ENCODE measurements around the gene CA6.
"Not testable (repeated sequence)": the region's sequence is repeated elsewhere in the genome, so short reads cannot be mapped to it uniquely, and the experiment has no call there.

CA6 gene

DNA sequence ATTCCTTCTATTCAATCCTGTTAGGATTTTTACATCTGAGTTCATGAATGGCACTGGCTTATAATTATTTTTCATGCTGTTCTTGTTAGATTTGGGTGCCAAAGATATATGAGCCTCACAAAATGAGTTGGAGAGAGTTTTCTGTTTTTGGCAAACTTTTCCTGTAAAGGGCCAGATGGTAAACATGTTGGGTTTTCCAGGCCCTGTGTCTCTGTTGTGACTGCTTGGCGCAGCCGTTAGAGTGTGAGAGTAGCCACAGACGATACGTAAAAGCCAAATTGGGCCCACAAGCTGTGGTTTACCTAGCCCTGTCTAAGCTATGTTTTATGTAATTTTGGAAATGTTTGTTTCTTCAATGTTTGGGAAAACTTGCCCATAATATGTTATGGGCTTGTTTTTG is 15.6 kb upstream of the CA6 start:
- DNase-seq, result no peak

DNA sequence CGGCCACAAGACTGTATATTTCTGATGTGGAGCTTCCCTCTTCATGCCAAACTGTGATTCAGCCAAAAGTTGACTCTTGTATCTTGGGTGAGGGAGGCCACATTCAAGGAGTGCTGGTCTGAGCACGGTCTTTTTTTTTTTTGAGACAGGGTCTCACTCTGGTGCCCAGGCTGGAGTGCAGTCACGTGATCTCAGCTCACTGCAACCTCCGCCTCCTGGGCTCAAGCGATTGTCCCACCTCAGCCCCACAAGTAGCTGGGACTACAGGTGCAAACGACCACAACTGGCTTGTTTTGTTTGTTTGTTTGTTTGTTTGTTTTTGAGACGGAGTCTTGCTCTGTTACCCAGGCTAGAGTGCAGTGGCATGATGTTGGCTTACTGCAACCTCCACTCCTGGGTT is 8.6 kb upstream of the CA6 start:
- DNase-seq, result not testable (repeated sequence)

DNA sequence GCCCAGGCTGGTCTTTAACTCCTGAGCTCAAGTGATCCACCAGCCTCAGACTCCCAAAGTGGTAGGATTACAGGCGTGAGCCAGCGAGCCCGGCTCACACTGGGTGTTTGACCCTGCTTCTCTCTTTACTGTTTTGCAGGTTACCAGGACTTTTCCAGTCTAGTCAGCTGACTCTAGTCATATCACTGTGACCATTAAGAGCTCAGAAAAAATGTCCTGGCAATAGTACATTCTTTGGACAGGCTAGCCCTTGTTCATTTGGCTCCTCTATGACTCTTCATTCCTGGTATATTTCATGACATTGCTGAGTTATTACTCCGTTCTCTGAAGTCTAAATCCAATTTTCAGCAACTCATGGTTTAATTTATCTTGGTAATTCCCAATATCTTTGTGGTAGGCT is 8.0 kb upstream of the CA6 start:
- DNase-seq, result no peak

DNA sequence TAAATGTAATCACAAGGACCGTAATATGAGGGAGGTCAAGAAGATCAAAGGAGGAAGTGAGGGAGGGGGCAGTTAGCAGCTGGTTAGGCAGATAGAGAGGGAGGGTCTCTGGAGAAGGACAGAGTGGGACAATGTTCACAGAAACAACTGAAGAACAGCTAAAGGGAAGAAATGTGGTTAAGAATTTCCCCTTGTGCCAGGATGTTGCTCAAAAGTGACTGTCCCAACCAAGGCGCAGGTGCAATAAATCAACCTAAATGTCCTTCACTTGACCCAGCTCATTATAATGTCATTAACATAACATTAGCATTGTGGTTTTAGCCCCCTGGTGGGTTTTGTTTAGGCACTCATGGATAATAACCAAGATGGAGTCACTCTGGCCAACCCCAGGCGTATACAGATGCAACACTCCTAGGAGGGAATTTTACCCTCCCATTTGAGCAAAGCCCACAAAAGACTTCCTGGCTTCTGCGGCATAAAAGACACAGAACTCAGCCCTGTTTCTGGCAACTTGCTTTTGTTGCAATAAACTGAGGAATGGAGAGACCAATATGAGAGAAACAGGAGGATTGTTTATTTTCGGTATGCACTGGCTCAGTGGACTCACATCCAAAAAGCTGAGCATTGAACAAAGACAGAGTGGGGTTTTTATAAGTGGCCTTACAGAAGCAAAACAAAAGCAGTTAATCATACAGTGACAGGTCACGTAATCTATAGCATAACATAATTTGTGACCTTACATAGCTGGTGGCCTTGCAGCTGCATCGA is 7.3 kb upstream of the CA6 start:
- DNase-seq, result no peak

DNA sequence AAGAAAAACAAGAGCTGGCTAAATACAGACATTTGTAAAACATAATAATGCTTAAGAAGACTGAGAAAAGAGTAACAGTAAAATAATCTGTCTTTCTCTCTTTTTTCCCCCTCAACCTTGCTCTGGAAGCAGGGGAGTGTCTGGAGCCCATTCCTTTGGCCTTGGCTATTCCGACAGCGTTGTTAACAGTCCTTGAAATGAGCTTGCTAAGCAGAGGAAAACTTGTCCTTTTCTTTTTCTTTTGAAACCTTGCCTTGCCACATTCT is 6.7 kb upstream of the CA6 start:
- no peak for DNase-seq

DNA sequence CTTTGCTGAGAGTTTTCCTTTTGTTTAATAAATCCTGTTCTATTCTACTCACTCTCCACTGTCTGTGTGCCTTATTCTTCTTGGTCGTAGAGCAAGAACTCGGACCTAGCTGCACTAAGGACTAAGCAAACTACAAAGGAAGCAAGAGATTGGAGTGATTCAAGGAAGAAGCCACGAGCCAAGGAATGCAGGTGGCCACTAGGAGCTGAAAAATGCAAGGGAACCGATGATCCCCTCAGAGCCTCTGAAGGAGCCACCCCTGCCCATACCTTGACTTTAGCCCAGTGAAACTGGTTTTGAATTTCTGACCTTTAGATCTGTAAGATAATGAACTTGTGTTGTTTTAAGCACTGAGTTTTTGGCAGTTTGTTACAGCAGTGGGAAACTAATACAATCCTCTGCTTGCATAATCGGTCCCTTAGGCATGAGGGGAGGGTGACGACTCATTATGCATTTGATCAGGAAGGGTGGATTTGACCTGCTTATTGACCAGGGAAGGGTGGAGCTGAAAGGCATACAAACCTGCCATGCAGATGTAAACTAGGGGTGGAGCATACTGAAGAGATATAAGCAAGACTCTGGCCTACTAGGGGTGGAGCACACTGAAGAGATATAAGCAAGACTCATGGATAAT is 6.2 kb upstream of the CA6 start:
- no peak for DNase-seq

DNA sequence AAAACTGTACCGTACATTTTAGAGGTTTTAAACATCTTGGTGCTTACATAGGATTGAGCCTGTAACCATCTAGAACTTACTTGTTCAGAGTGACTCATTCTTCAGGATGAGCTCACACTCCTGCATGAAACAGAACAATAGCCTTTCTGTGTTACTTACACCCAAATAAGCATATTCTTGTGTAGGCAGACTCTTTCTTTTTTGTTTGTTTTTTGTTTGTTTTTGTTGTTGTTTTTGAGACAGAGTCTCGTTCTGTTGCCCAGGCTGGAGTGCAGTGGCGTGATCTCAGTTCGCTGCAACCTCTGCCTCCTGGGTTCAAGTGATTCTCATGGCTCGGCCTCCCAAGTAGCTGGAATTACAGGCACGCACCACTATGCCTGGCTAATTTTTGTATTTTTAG is 3.8 kb upstream of the CA6 start:
- DNase-seq, result no peak

DNA sequence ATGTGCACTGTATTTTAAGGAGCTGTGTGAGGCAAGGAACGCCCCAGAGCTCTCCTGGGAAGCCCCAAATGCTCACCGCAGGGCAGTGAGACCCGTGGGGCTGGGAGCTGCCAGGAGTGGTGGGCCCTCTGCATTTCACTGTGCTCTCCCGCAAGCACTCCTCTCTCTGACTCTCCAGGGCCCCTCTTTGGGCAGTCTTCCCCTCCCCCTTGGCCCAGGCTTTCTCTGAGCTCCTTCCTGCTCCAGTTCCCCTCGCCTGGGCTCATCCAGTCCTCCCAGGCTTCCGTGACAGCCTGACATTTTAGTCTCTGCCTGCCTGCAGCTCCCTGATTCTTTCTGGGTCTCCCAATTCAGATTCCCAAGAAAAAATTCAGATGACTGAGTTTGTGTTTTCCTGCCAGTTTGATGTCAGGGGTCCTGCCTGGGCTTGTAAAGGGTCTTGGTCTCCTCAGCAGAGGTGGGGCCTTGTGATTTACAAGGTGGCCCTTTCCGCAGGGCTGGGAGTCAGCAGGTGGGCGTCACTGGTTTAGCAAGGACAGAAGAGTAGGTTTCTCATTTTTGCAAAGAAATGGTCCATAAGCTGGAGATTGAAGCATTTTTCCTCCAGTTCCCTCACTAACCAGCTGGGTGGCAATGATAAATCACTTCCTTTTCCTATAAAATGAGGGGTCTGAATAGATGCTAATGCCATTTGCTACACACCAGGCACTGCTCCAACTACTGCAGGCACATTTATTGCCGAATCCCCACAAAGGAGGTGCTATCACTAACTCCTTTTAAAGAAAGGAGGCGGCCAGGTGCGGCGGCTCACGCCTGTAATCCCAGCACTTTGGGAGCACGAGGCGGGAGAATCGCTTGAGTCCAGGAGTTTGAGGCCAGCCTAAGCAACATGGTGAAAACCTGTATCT is 1.9 kb upstream of the CA6 start:
- no peak for DNase-seq

DNA sequence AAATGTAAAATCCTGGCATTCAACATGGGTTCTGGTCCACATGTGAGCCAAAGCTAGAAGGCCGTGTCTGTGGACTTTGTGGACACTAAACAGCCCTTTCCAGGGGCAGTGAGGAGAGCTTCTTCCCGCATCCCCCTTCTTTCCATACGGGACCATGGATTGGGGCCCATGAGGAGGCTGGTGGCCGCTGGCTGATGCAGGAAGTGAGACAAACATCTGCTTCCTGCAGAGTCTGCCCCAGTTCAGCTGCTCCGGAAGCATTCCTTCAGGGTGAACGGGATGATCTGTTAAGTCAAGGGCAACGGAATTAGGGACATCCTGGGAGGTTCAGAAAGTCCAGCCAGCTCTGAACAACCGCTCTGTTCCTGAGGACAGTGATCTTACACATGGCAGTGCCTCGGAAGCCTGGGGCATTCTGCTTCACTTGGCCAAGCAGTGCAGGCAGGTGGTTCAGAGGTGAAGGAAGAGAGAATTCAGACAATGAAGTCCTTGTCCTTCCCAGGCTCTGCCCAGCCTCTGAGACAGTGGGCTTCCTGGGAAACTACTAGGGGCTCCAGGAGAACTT is 1.5 kb downstream of the CA6 start:
- no peak for DNase-seq

DNA sequence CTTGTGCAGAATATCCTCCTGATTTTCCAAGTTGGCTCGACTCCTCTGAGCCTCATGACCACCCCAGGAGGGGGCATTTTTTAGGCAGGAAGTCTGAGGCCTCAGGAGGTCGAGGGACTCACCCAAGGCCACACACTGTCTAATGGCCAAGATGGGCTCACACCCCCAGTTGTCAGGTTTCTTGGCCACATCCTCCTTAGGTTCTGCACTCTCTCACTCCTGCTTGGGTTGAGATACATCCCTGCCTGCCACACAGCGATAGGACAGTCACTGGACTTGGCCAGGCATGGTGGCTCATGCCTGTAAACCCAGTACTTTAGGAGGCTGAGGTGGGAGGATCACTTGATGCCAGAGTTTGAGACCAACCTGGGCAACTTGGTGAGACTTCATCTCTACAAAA is 4.6 kb downstream of the CA6 start:
- DNase-seq, result no peak

DNA sequence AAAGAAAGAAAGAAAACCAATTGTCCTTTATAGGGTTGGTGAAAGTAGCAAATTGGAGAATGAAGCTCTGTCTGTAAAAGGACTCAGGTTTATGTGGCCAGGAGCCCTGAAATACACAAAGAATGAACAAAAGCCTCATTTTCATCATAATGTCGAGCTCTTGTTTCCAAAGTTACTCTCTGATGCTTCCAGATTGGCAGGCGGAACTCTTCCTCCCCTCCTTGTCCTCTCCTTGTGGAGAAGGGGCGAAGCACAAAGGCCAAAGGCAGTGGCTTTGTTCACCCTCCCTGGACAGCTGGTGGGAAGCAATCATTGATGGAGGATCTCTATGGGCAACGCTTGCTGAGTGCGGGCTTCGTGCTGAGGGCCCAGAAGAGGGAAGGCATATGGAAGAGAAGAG is 5.6 kb downstream of the CA6 start:
- no peak for DNase-seq

DNA sequence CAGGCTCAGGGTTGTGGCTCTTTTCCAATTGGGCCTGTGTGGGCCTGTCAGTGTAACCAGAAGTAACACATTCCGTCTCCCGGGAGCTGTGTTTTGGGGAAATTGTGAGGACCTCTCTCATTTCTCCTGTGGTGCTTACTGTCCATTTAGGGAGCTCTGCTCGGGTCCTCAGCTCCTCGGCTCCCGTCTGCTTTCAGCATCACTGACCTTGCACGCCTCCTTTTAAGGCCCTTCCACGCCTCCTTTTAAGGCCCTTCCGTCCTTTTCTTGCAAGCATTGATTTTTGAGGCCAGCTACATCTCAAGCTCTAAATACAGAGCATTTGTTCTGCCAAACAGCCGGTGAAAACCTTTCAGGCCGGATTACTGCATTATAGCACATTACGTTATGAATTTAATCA is 9.7 kb downstream of the CA6 start:
- no peak for DNase-seq

DNA sequence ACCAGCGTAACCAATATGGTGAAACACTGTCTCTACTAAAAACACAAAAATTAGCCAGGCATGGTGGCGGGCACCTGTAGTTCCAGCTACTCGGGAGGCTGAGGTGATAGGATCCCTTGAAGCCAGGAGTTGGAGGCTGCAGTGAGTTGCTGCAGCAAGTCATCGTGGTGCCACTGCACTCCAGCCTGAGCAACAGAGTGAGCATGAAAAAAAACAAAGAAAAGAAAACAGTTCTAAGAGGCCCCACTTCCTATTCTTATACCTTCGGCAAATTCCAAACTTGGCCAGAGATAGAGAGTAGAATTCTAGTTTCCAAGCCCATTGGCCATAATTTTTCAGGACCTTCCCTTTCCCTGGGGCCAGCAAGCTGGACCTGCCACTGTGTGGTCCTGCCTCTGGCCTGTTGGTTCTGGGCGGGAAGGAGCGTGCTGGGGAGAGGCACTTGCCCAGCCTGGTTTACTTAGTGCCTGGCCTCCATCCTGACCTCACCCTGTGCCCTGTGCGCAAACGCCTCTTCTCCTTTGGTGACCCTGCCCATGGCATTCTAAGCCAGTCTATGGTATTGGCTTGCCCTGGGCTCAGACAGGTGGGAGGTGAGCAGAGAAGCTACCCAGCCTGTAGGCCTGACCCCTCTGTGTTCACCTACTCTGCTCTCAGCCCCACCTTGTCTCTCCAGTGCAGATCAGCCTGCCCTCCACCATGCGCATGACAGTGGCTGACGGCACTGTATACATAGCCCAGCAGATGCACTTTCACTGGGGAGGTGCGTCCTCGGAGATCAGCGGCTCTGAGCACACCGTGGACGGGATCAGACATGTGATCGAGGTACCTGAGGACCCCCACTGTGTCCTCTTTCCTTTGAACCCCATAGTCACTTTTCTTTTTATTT is 11.0 kb downstream of the CA6 start:
- no peak for DNase-seq

DNA sequence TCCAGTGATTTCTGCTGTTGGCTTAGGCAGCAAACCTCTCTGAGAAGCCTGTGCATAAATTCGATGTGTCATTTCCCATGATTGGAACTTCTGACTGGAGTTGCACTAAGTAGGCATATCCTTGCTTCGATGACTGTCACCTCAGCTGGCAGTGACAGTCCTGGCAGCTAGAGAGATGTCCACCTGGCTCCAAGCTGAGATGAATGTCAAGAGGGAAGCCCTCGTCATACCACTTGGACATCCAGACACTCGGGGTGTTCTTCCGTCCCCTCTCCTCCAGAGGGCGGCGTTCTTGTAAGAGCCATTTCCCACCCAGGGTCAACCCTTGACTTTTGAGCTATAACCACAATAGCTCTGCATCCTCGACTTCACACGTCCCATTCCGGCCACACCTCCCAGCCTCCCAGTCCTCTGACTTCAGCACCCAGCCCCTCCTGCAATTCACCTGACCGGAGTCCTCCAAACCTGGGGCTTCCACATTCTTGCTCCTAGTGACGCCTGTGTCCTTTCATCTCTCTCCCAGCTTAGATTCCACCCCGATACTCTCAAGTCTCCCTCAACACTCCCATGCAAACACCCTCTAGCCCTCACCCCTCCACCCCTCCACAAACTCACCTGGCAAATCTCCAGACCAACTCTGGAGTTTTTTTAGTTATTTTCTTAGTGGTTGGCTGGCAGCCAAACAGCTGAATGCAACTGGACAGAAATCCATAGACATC is 17.3 kb downstream of the CA6 start:
- DNase-seq, result no peak

DNA sequence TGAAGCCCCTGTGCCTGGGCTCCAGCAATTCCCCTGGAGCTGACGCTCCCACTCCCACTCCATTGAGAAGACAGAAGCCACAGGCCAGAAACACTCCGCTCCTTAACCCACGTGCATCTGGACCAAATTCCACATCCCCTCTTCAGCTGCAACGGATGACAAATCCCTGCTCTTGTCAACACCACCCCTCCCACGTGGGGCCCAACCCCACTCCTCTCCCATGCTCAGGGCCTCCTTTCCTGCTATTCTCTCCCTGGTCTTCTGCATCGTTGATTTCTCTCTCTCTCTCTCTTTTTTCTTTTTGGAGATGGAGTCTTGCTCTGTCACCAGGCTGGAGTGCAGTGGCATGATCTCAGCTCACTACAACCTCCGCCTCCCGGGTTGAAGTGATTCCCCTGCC is 18.3 kb downstream of the CA6 start:
- DNase-seq, result no peak

DNA sequence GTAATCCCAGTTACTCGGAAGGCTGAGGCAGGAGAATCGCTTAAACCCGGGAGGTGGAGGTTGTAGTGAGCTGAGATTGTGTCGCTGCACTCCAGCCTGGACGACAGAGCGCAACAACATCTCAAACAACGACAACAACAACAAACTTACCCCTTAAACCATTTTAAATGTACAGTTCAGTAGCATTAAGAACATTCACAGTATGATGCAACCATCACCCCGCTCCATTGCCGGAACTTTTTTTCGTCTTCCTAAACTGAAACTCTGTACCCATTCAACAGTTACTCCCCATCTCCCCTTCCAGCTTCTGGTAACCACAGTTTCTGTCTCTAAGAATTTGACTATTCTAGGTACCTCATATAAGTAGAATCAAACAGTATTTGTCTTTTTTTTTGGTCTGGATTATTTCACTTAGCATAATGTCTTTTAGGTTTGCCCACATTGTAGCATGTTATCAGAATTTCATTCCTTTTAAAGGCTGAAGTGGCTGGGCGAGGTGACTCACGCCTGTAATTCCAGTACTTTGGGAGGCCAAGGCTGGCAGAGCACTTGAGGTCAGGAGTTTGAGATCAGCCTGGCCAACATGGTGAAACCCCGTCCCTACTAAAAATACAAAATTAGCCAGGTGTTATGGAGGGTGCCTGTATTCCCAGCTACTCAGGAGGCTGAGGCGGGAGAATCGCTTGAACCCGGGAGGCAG is 19.6 kb downstream of the CA6 start:
- no peak for DNase-seq

DNA sequence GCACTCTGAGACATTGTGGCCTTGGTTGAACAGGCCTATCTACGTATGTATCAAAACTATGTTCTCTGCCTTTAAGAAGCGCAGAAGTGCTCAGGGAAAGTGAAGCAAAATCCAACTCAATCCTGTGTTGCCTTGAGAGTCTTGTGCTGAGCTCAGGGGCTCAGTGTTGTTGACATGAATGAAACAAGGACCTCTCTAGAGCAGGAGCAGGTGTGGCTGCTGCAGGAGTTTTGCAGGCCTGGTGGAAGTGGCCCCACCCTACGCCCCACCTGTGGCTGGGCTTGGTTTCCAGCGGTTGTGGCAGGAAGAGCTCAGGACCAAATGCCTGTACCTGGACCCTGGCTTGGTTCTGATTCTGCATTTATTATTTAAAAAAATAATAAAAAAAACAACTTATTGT is 20.9 kb downstream of the CA6 start:
- no peak for DNase-seq

DNA sequence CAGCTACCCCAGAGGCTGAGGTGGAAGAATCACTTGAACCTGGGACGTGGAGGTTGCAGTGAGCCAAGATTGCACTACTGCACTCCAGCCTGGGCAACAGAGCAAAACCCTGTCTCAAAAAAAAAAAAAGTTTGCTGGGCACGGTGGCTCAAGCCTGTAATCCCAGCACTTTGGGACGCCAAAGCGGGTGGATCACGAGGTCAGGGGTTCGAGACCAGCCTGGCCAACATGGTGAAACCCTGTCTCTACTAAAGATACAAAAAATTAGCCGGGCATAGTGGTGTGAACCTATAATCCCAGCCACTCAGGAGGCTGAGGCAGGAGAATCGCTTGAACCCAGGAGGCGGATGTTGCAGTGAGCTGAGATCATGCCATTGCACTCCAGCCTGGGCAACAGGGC is 23.2 kb downstream of the CA6 start:
- DNase-seq, result not testable (repeated sequence)

DNA sequence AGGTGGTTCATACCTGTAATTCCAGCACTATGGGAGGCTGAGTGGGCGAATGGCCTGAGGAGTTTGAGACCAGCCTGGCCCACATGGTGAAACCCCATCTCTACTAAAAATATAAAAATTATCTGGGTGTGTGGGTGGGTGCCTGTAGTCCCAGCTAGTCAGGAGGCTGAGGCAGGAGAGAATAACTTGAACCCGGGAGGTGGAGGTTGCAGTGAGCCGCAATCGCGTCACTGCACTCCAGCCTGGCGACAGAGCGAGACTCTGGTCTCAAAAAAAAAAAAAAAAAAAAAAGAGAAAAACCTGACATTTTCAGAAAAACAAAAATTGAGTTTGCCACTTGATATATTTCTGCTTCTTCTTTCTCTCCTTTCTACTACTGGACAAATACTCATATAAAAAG is 24.3 kb downstream of the CA6 start:
- no peak for DNase-seq

DNA sequence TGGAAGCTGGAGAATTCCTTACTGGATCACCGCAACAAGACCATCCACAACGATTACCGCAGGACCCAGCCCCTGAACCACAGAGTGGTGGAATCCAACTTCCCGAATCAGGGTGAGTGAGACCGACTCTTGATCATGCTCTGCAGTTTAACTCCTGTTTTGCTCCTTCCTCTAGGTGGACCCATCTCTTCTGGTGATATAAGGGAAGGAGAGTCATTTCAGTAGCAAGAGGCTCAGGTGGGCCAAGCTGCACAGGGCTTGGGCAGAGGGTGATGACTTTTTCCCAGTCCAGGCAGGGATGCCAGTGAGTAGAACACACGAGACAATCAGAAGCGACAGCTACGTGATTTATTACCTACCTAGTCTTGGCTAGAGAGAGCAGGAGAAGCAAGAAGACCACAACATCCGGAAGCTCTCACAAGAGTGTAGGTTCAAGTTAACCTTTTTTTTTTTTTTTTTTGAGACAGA is 25.2 kb downstream of the CA6 start:
- DNase-seq, result no peak

DNA sequence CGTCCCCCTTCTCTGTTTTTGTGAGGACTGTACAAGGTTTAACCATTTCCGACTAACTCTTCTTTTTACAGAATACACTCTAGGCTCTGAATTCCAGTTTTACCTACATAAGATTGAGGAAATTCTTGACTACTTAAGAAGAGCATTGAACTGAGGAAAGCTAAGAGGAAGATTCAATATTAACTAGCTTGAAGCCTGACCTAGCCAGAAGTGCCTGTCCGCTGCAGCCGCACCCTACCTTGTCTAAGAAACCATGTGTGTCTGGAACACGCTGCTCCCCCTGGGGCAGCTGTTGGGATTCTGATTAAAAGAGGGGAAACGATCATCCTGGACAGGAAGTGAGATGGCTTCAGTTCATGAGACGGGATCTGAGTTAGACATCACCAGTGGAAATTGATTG is 28.9 kb downstream of the CA6 start:
- DNase-seq, result no peak

All from amniotic stem cell (primary cell).